Measurements from ENCODE around the gene ATP5F1E. TPM values are rescaled to one million over a fixed set of nuclear protein-coding genes. Genes with fewer than 3 reads are reported as not detected.
"Not testable (repeated sequence)": the region's sequence is repeated elsewhere in the genome, so short reads cannot be mapped to it uniquely, and the experiment has no call there.

The ATP5F1E gene
- polyA plus RNA-seq, 10 donors: 157 to 199 (median 173) TPM

- DNase-seq: no peak
Measured at GRCh38 chr20:58993332-58994248, 38.5 kb downstream of the ATP5F1E start.

GRCh38 chr20:58992911-58993310, 39.2 kb downstream of the ATP5F1E start:
- no peak for DNase-seq

GRCh38 chr20:58991715-58992114, 40.4 kb downstream of the ATP5F1E start:
- no peak for DNase-seq

GRCh38 chr20:58990651-58991445, 41.3 kb downstream of the ATP5F1E start:
- no peak for DNase-seq

GRCh38 chr20:58989196-58989595, 42.9 kb downstream of the ATP5F1E start:
- no peak for DNase-seq

GRCh38 chr20:58988565-58988882, 43.6 kb downstream of the ATP5F1E start:
- no peak for DNase-seq

GRCh38 chr20:58987790-58988564, 44.2 kb downstream of the ATP5F1E start:
- DNase-seq: no peak

GRCh38 chr20:58986968-58987517, 45.1 kb downstream of the ATP5F1E start:
- no peak for DNase-seq

GRCh38 chr20:58986286-58986967, 45.7 kb downstream of the ATP5F1E start:
- no peak for DNase-seq

GRCh38 chr20:58985656-58986055, 46.5 kb downstream of the ATP5F1E start:
- no peak for DNase-seq

- DNase-seq: no peak
Measured at GRCh38 chr20:58984691-58985090, 47.4 kb downstream of the ATP5F1E start.

- not testable (repeated sequence) for DNase-seq
Measured at GRCh38 chr20:58983115-58983468, 49.0 kb downstream of the ATP5F1E start.

- DNase-seq: no peak
Measured at GRCh38 chr20:58982406-58983114, 49.6 kb downstream of the ATP5F1E start.

- peak in 2 of 3 donors; percentile 28 to 81 for DNase-seq
Measured at GRCh38 chr20:58981628-58982364, 50.3 kb downstream of the ATP5F1E start.

GRCh38 chr20:58980711-58981627, 51.2 kb downstream of the ATP5F1E start, which contains the start of gene NELFCD:
NELFCD (plus strand) TSS chr20:58981256; CDS start chr20:58981310, 54 bp downstream.
- DNase-seq: peak; percentile 83 to 93 (median 90)

- DNase-seq: no peak
Measured at GRCh38 chr20:58978351-58979190, 53.6 kb downstream of the ATP5F1E start.

GRCh38 chr20:58976061-58976730, 55.9 kb downstream of the ATP5F1E start:
- no peak for DNase-seq
